ENCODE results near the gene SIAH3.

The SIAH3 gene

GRCh38 chr13:45786293-45786920, 65.1 kb downstream of the SIAH3 start:
- no peak for TF ChIP-seq CTCF (conservative IDR thresholded peaks at IDR 0.05; ENCODE audit: low read depth, low read length)
- H3K4me3 ChIP-seq (ENCODE audit: low read depth, low read length): no peak overlapping the region
- no peak for DNase-seq (ENCODE audit: low read depth)

- no peak for TF ChIP-seq CTCF (conservative IDR thresholded peaks at IDR 0.05; ENCODE audit: low read depth, low read length)
- H3K4me3 ChIP-seq (ENCODE audit: low read depth, low read length): no peak overlapping the region
- no peak for DNase-seq (ENCODE audit: low read depth)
These were observed 66.5 kb downstream of the SIAH3 start for GRCh38 chr13:45784755-45785675.

GRCh38 chr13:45783346-45784043, 68.1 kb downstream of the SIAH3 start:
- DNase-seq (ENCODE audit: low read depth): no peak
- no peak overlapping the region for H3K4me3 ChIP-seq (ENCODE audit: low read depth, low read length)
- no peak for TF ChIP-seq CTCF (conservative IDR thresholded peaks at IDR 0.05; ENCODE audit: low read depth, low read length)

GRCh38 chr13:45782327-45783045, 69.1 kb downstream of the SIAH3 start:
- H3K4me3 ChIP-seq (ENCODE audit: low read depth, low read length): no peak overlapping the region
- no peak for TF ChIP-seq CTCF (conservative IDR thresholded peaks at IDR 0.05; ENCODE audit: low read depth, low read length)
- no peak for DNase-seq (ENCODE audit: low read depth)

- no peak overlapping the region for H3K4me3 ChIP-seq (ENCODE audit: low read depth, low read length)
- TF ChIP-seq CTCF (conservative IDR thresholded peaks at IDR 0.05; ENCODE audit: low read depth, low read length): no peak
- DNase-seq (ENCODE audit: low read depth): no peak
These were observed 69.8 kb downstream of the SIAH3 start for GRCh38 chr13:45781553-45782326.

- no peak for DNase-seq (ENCODE audit: low read depth)
- H3K4me3 ChIP-seq (ENCODE audit: low read depth, low read length): no peak overlapping the region
- TF ChIP-seq CTCF (conservative IDR thresholded peaks at IDR 0.05; ENCODE audit: low read depth, low read length): no peak
These were observed 71.7 kb downstream of the SIAH3 start for GRCh38 chr13:45779901-45780300.
